Epidermal melanocyte (primary cell): Measurements from ENCODE around the gene TFCP2L1.

Source experiments
- DNase-seq: peaks from one replicate; pipeline ENCODE4 v3.0.0; 2011; ENCODE audit warnings: low spot score; ENCODE audit not compliant: insufficient read length

Gene TFCP2L1

GRCh38 chr2:121175326-121175725 is 109.7 kb downstream of the TFCP2L1 start:
- DNase-seq, result no peak

- DNase-seq, result no peak
Measured at GRCh38 chr2:121173806-121174205, 111.2 kb downstream of the TFCP2L1 start.

- no peak for DNase-seq
Measured at GRCh38 chr2:121173112-121173511, 111.9 kb downstream of the TFCP2L1 start.

- DNase-seq, result no peak
Measured at GRCh38 chr2:121172456-121172855, 112.5 kb downstream of the TFCP2L1 start.

GRCh38 chr2:121171625-121172119 is 113.3 kb downstream of the TFCP2L1 start:
- no peak for DNase-seq

GRCh38 chr2:121170577-121170976 is 114.4 kb downstream of the TFCP2L1 start:
- DNase-seq, result no peak

GRCh38 chr2:121167411-121167810 is 117.6 kb downstream of the TFCP2L1 start:
- no peak for DNase-seq
